CD14-positive monocyte (primary cell): Measurements from ENCODE around the gene ADAMTS15. TPM values are rescaled to one million over a fixed set of nuclear protein-coding genes. Genes with fewer than 3 reads are reported as not detected.

ENCODE experiments used
- DNase-seq, 3 donors: peaks; one replicate each; pipeline ENCODE4 v3.0.0-alpha.2; 2011 to 2022
- H2AFZ ChIP-seq: 2 replicates; pipeline ENCODE4 v1.6.0; 2012; ENCODE audit warnings: mild to moderate bottlenecking, low read depth, low read length, inconsistent platforms; ENCODE audit not compliant: insufficient read depth, poor library complexity, severe bottlenecking
- H3K27ac ChIP-seq, 2 donors: 1 replicate in 1 of 2; 2 replicates in 1 of 2; pipeline ENCODE4 v1.5.1; 2012 to 2013; ENCODE audit warnings: low read length in 2 of 2, control low read depth in 1 of 2, inconsistent platforms in 1 of 2, low read depth in 1 of 2, mild to moderate bottlenecking in 1 of 2
- H3K27me3 ChIP-seq, 2 donors: one replicate each; pipeline versions ENCODE4 v1.6.0 to v1.6.1; 2011 to 2013; ENCODE audit warnings: low read length in 2 of 2; ENCODE audit not compliant: control insufficient read depth in 2 of 2, insufficient read depth in 2 of 2
- H3K36me3 ChIP-seq, 2 donors: replicated peaks in 1 of 2; 1 replicate in 1 of 2; 2 replicates in 1 of 2; pipeline versions ENCODE4 v1.5.1 to v1.6.1; 2012 to 2013; ENCODE audit warnings: low read length in 2 of 2, control low read depth in 1 of 2, inconsistent platforms in 1 of 2, mild to moderate bottlenecking in 1 of 2; ENCODE audit not compliant: insufficient read depth in 2 of 2, control insufficient read depth in 1 of 2
- H3K4me1 ChIP-seq, 2 donors: 1 replicate in 1 of 2; 2 replicates in 1 of 2; pipeline versions ENCODE4 v1.5.1 to v1.6.1; 2012 to 2013; ENCODE audit warnings: low read length in 2 of 2, control low read depth in 1 of 2, inconsistent platforms in 1 of 2, mild to moderate bottlenecking in 1 of 2, moderate library complexity in 1 of 2; ENCODE audit not compliant: insufficient read depth in 2 of 2, control insufficient read depth in 1 of 2
- H3K4me2 ChIP-seq: replicated peaks from 2 replicates; pipeline ENCODE3; 2012; ENCODE audit warnings: low read length, moderate library complexity, mild to moderate bottlenecking; ENCODE audit not compliant: poor library complexity, severe bottlenecking; ENCODE audit errors: extremely low read depth
- H3K4me3 ChIP-seq, 3 experiments: fragments of 200-600 bp in 1 of 3; sonication (generic) in 1 of 3; replicated peaks in 1 of 3; 1 replicate in 2 of 3; 2 replicates in 1 of 3; pipeline ENCODE4 v1.5.1; 2011 to 2013; ENCODE audit warnings: low read length in 3 of 3, mild to moderate bottlenecking in 3 of 3, control low read depth in 2 of 3, low read depth in 2 of 3, inconsistent platforms in 1 of 3, moderate library complexity in 1 of 3
- H3K79me2 ChIP-seq: 2 replicates; pipeline ENCODE4 v1.6.0; 2012; ENCODE audit warnings: mild to moderate bottlenecking, control low read depth, inconsistent platforms, low read length, moderate library complexity; ENCODE audit not compliant: insufficient read depth
- H3K9ac ChIP-seq: 2 replicates; pipeline ENCODE4 v1.6.0; 2017; ENCODE audit warnings: low read length, mild to moderate bottlenecking; ENCODE audit not compliant: insufficient read depth, poor library complexity, severe bottlenecking
- H3K9me3 ChIP-seq, 2 donors: replicated peaks in 1 of 2; 1 replicate in 1 of 2; 2 replicates in 1 of 2; pipeline versions ENCODE4 v1.5.1 to v1.6.1; 2012 to 2013; ENCODE audit warnings: low read length in 2 of 2, control low read depth in 1 of 2; ENCODE audit not compliant: control insufficient read depth in 1 of 2, insufficient read depth in 1 of 2
- H4K20me1 ChIP-seq: 2 replicates; pipeline ENCODE4 v1.6.0; 2012; ENCODE audit warnings: mild to moderate bottlenecking, low read length, control low read depth, moderate library complexity; ENCODE audit not compliant: insufficient read depth
- H3K27ac Mint-ChIP-seq, 7 donors: one replicate each; pipeline ENCODE4 v1.8.0; 2020; ENCODE audit warnings: mild to moderate bottlenecking in 7 of 7, mixed read lengths in 7 of 7, moderate library complexity in 6 of 7, inconsistent platforms in 2 of 7
- H3K27me3 Mint-ChIP-seq, 3 donors: one replicate each; pipeline ENCODE4 v1.8.0; 2021 to 2022; ENCODE audit warnings: low read depth in 3 of 3, mild to moderate bottlenecking in 3 of 3, mixed read lengths in 3 of 3, moderate library complexity in 3 of 3, inconsistent platforms in 1 of 3
- H3K36me3 Mint-ChIP-seq, 2 donors: one replicate each; pipeline ENCODE4 v1.8.0; 2020; ENCODE audit warnings: mixed read lengths in 2 of 2, inconsistent platforms in 1 of 2, mild to moderate bottlenecking in 1 of 2
- H3K4me1 Mint-ChIP-seq: one replicate; pipeline ENCODE4 v1.8.0; 2020; ENCODE audit warnings: mild to moderate bottlenecking, mixed read lengths
- H3K4me3 Mint-ChIP-seq, 2 donors: one replicate each; pipeline ENCODE4 v1.8.0; 2020; ENCODE audit warnings: mild to moderate bottlenecking in 2 of 2, mixed read lengths in 2 of 2, moderate library complexity in 1 of 2
- H3K9me3 Mint-ChIP-seq, 7 donors: one replicate each; pipeline ENCODE4 v1.8.0; 2020 to 2022; ENCODE audit warnings: mixed read lengths in 7 of 7, mild to moderate bottlenecking in 6 of 7, moderate library complexity in 6 of 7, inconsistent platforms in 2 of 7
- CTCF ChIP-seq: fragments of 200-600 bp; IDR thresholded peaks from one replicate; pipeline ENCODE4 v1.8.0; 2022; ENCODE audit warnings: antibody characterized with exemption, mild to moderate bottlenecking
- WGBS: methylation state at CpG from one replicate; pipeline ENCODE4 v1.1.5; 2013; ENCODE audit warnings: missing lambda C conversion rate; ENCODE audit not compliant: insufficient coverage; 5-methylcytosine and 5-hydroxymethylcytosine counted together
- intact Hi-C, 2 donors: fragments of 100-400 bp; cut with micrococcal nuclease; formaldehyde crosslinking; loops; one replicate each; pipeline versions ENCODE4 v1.15.0 to v1.15.1; 2023
- polyA plus RNA-seq, 3 donors: library from polyadenylated mRNA; depleted of rRNA in 1 of 3; unstranded in 2 of 3; stranded (reverse) in 1 of 3; fragments of 300-500 nt in 2 of 3; fragments of >200 nt in 1 of 3; fragmentation: Illumina TruSeq in 2 of 3; gene quantifications; 1 replicate in 2 of 3; 2 replicates in 1 of 3; pipeline ENCODE4 v1.2.3, GENCODE V29; 2012 to 2021

Gene ADAMTS15
- polyA plus RNA-seq, 3 donors, result not detected

- DNase-seq, result no peak
- H3K9me3 ChIP-seq, result peaks cover 0 to 10% of the 10 kb centered on the region in 2 donors
- H3K27me3 Mint-ChIP-seq, result peaks cover 43 to 60% (median 60%) of the 10 kb centered on the region in 3 donors
- H3K36me3 Mint-ChIP-seq, result peaks cover 0 to 4% of the 10 kb centered on the region in 2 donors
- H3K4me1 ChIP-seq, result peaks cover 8 to 15% of the 10 kb centered on the region in 2 donors
- peaks cover 0 to 9% (median 3%) of the 10 kb centered on the region in 7 donors for H3K9me3 Mint-ChIP-seq
- H3K9ac ChIP-seq, result no peak overlapping the region
- intact Hi-C loops, result no loop called here
- no peaks in the 10 kb centered on the region for H3K79me2 ChIP-seq
- H3K4me3 ChIP-seq, result no peak overlapping the region
- H3K36me3 ChIP-seq, result no peaks in the 10 kb centered on the region
- peaks cover 10% of the 10 kb centered on the region for H3K4me1 Mint-ChIP-seq
- H3K4me3 Mint-ChIP-seq, result no peak overlapping the region
- no peak overlapping the region for H3K27ac Mint-ChIP-seq
- 94% methylated on average over 16 of the region's 16 CpGs for WGBS
- no peak overlapping the region for H3K27ac ChIP-seq
- H2AFZ ChIP-seq, result no peak overlapping the region
- no peak overlapping the region for H3K4me2 ChIP-seq
- peaks cover 17 to 37% of the 10 kb centered on the region in 2 donors for H3K27me3 ChIP-seq
- H4K20me1 ChIP-seq, result no peaks in the 10 kb centered on the region
- TF ChIP-seq CTCF, result no peak
Measured at GRCh38 chr11:130423541-130424142, 24.8 kb upstream of the ADAMTS15 start.

GRCh38 chr11:130424613-130425140 lies 23.8 kb upstream of the ADAMTS15 start:
- Histone ChIP-seq H3K27me3 (peaks cover 28 to 48% of the 10 kb centered on the region in 2 donors), H3K27ac (no peak overlapping the region), H3K4me3 (no peak overlapping the region), H3K4me1 (peaks cover 8 to 15% of the 10 kb centered on the region in 2 donors), H2AFZ (no peak overlapping the region), H3K9me3 (peaks cover 0 to 15% of the 10 kb centered on the region in 2 donors), H4K20me1 (no peaks in the 10 kb centered on the region), H3K4me2 (no peak overlapping the region), H3K9ac (no peak overlapping the region), H3K36me3 (no peaks in the 10 kb centered on the region), H3K79me2 (no peaks in the 10 kb centered on the region)
- H3K27ac Mint-ChIP-seq, result no peak overlapping the region
- intact Hi-C loops, result no loop called here
- 97% methylated on average over 11 of the region's 14 CpGs for WGBS
- H3K27me3 Mint-ChIP-seq, result peaks cover 54 to 70% (median 67%) of the 10 kb centered on the region in 3 donors
- DNase-seq, result no peak
- TF ChIP-seq CTCF, result no peak
- H3K36me3 Mint-ChIP-seq, result peaks cover 0 to 5% of the 10 kb centered on the region in 2 donors
- peaks cover 13% of the 10 kb centered on the region for H3K4me1 Mint-ChIP-seq
- no peak overlapping the region for H3K4me3 Mint-ChIP-seq
- peaks cover 0 to 11% (median 7%) of the 10 kb centered on the region in 7 donors for H3K9me3 Mint-ChIP-seq
